Ishikawa (cell line): Measurements from ENCODE around the gene BPIFB3.

Experiments
- CEBPB ChIP-seq: IDR thresholded peaks from 2 replicates; pipeline ENCODE4 v1.6.1; 2012
- CREB1 ChIP-seq: IDR thresholded peaks from 2 replicates; pipeline ENCODE4 v1.6.1; 2012; ENCODE audit warnings: low read depth
- EGR1 ChIP-seq: IDR thresholded peaks from 2 replicates; pipeline ENCODE4 v1.6.1; 2012
- EP300 ChIP-seq: IDR thresholded peaks from 2 replicates; pipeline ENCODE4 v1.6.1; 2012; ENCODE audit warnings: borderline replicate concordance
- FOXM1 ChIP-seq: IDR thresholded peaks from 2 replicates; pipeline ENCODE4 v1.6.1; 2012; ENCODE audit warnings: low read depth, borderline replicate concordance
- NFIC ChIP-seq: IDR thresholded peaks from 2 replicates; pipeline ENCODE4 v1.6.1; 2012
- RAD21 ChIP-seq: IDR thresholded peaks from 2 replicates; pipeline ENCODE4 v1.6.1; 2012; ENCODE audit warnings: low read depth
- TAF1 ChIP-seq: IDR thresholded peaks from 2 replicates; pipeline ENCODE4 v1.6.1; 2012; ENCODE audit warnings: low read depth, mild to moderate bottlenecking
- TCF12 ChIP-seq: IDR thresholded peaks from 2 replicates; pipeline ENCODE4 v1.6.1; 2012; ENCODE audit warnings: low read depth
- TEAD4 ChIP-seq: IDR thresholded peaks from 2 replicates; pipeline ENCODE4 v1.6.1; 2012
- YY1 ChIP-seq: IDR thresholded peaks from 2 replicates; pipeline ENCODE4 v1.6.1; 2012; ENCODE audit warnings: low read depth
- ZBTB7A ChIP-seq: IDR thresholded peaks from 2 replicates; pipeline ENCODE4 v1.6.1; 2012; ENCODE audit warnings: low read depth
- TF ChIP-seq, protein P1 (sequence below): IDR thresholded peaks from 2 replicates; pipeline ENCODE4 v1.6.1; 2012
- TF ChIP-seq, protein P2 (sequence below): IDR thresholded peaks from 2 replicates; pipeline ENCODE4 v1.6.1; 2012; ENCODE audit warnings: low read depth, mild to moderate bottlenecking
- TF ChIP-seq, protein P3 (sequence below): IDR thresholded peaks from 2 replicates; pipeline ENCODE4 v1.6.1; 2012

BPIFB3 gene

DNA sequence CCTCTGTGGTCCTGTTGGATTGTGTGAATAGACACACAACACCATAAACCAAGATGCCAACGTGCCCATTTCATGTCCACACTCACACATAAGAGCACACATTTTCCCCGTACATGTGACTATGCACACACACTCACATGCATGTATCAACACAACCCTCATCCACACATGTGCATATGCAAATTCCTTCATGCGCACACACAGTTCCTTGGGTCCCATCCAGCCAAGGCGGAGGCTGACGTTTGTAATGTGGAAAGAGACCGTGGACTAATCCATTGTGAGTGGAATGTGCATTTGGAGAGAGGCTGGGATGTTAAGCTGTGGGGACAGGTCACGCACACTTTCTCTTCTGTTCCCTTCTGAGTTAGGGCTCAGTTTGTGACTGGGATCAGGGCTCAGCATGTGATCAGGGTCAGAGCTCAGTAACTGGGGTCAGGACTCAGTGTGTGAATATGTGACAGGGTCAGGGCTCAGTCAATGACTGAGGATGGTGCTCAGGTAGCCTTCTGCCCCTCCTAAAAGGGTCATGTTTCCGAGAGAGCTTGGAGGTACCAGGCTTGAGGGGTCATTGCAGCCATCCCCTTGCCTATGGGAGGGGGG, 46.8 kb upstream of the BPIFB3 start:
- TF ChIP-seq CEBPB: no peak
- TF ChIP-seq YY1: no peak
- no peak for TF ChIP-seq TAF1
- TF ChIP-seq, protein P1, sequence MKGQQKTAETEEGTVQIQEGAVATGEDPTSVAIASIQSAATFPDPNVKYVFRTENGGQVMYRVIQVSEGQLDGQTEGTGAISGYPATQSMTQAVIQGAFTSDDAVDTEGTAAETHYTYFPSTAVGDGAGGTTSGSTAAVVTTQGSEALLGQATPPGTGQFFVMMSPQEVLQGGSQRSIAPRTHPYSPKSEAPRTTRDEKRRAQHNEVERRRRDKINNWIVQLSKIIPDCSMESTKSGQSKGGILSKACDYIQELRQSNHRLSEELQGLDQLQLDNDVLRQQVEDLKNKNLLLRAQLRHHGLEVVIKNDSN: no peak
- TF ChIP-seq RAD21: no peak
- TF ChIP-seq TCF12: no peak
- TF ChIP-seq, protein P2, sequence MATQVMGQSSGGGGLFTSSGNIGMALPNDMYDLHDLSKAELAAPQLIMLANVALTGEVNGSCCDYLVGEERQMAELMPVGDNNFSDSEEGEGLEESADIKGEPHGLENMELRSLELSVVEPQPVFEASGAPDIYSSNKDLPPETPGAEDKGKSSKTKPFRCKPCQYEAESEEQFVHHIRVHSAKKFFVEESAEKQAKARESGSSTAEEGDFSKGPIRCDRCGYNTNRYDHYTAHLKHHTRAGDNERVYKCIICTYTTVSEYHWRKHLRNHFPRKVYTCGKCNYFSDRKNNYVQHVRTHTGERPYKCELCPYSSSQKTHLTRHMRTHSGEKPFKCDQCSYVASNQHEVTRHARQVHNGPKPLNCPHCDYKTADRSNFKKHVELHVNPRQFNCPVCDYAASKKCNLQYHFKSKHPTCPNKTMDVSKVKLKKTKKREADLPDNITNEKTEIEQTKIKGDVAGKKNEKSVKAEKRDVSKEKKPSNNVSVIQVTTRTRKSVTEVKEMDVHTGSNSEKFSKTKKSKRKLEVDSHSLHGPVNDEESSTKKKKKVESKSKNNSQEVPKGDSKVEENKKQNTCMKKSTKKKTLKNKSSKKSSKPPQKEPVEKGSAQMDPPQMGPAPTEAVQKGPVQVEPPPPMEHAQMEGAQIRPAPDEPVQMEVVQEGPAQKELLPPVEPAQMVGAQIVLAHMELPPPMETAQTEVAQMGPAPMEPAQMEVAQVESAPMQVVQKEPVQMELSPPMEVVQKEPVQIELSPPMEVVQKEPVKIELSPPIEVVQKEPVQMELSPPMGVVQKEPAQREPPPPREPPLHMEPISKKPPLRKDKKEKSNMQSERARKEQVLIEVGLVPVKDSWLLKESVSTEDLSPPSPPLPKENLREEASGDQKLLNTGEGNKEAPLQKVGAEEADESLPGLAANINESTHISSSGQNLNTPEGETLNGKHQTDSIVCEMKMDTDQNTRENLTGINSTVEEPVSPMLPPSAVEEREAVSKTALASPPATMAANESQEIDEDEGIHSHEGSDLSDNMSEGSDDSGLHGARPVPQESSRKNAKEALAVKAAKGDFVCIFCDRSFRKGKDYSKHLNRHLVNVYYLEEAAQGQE: no peak
- TF ChIP-seq EGR1: no peak
- no peak for TF ChIP-seq TEAD4
- TF ChIP-seq ZBTB7A: no peak
- no peak for TF ChIP-seq FOXM1
- TF ChIP-seq, protein P3, sequence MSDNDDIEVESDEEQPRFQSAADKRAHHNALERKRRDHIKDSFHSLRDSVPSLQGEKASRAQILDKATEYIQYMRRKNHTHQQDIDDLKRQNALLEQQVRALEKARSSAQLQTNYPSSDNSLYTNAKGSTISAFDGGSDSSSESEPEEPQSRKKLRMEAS: no peak
- TF ChIP-seq CREB1: no peak
- no peak for TF ChIP-seq NFIC
- TF ChIP-seq EP300: no peak

DNA sequence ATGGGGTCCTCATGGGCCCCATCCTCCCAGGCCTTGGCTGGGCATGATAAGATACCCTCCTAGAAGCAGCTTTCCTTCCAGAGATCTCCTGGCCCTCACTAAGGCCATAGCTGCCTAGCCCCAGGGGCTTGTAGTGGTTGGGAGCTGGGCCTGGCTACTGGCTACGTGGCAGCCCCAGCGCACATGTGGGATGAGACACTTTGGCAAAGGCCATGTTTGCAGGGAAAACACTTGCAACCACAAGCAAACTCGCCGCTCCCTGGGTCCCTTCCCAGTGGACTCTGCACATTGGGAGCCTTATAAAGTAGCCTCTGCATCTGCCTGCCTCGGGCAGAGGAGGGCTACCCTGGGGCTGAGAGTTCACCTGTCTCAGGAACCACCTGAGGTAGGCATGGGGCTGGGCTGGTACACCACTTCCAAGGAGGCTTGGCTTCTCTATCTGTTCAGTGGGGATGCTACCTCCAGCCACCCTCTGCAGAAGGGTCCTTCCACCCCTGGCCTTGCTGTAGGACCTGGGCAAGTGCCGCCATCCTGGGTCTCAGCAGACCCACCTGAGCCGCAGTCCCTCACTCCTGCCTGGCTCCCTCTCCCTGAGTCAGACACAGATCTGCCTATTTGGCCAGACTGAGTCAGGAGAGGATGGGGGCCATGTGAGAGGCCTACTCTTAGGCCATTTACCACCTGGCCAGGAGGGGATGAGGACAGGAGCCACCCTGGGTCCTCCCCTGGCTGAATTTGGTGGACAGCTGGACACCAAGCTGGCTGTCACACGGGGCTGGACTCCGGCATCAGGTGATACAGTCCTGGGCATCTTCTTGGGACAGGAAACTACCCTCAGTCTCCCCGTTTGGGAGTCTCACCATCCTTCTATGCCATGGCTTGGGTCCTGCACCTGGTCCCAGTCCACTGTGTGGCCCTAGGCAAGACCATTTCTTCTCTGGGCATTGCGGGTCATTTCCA, 46.0 kb upstream of the BPIFB3 start, which contains the start of gene BPIFB2:
Gene BPIFB2 (plus strand): TSS at position 329 of the 960 bp plus-strand sequence. CDS start 871 bp downstream, outside the sequence.
- TF ChIP-seq FOXM1: no peak

DNA sequence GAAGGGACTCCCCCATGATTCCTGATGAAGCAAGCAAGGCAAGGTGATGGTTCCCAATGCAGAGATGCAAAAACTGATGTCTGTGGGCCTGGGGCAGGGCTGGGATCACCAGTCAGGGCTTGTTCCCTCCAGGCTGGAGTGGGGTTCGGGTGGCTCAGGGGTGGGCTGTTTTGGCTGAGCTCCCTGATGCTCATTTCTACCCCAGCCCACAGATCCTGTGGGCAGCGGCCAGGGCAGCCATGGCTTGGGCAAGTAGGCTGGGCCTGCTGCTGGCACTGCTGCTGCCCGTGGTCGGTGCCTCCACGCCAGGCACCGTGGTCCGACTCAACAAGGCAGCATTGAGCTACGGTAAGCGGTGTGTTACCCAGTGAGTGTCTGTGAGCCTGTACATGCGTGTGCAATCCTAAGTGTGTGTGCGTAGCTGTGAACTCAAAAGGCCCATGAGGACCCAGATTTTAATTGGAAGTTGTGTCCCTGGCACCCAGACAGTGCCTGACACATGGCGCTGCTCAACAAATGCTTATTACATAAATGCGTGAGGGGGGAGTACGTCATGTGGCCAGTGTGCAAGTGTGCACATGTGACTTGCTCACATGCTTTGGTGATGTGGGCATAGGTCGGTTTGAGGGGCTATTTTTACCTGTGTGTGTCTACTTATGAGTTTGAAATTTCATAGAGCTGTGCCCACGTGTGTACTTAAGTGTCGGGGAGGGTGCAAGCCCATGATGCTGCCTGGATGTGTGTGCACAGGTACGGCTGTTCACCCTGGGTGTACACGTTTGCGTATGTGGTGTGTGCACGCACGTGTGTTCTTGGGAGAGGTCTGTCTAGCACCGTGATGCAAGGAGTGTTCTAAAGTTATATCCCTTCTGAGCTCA, 45.1 kb upstream of the BPIFB3 start:
- TF ChIP-seq RAD21 (no peak), TAF1 (no peak), NFIC (no peak), CEBPB (no peak), YY1 (no peak), TCF12 (no peak), FOXM1 (no peak), EP300 (no peak), TEAD4 (no peak), CREB1 (no peak), EGR1 (no peak), ZBTB7A (no peak)
- TF ChIP-seq, protein P2: no peak
- TF ChIP-seq, protein P1: no peak
- TF ChIP-seq, protein P3: no peak

DNA sequence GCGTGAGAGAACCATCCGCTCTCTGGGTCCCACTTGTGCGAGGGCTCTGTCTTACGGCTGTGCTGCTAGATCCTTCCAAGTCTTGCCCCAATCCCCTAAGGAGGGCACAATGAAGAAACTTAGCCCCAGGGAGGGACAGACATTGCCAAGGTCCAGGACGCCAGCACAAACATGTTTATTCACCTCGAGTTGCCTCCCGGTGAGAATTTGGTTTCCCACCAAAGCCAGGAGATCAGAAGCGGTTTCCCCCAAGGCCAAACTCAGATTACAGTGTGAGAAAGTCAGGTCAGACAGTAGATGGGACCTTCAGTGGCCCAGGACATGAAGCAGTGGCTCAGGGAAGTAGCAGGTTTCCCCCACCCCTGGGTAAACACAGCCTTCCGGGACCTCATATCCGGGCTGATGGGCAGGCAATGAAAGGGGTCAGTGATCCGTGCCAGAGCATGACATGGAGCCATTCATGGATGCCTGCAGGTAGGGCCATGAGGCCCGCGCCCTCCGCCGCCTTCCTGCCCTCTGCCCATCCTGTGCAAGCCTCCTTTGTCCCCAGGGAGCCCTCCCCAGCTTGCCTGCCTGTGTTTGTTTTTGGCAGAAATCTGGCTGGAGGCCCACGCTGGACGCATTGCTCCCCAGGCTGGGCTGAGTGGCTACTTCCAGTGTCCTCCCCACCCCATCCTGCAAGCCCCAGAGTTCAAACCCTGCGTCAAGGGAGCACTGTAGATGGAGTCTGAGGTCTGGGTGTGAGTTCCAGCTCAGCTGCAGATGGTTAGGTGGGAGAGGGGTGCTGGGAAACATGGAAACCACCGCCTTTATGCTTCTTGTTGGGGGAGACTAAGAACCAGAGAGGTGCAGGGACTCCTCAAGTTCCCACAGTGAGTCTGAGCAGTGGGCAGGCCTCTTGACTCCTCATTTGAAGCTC, 44.2 kb upstream of the BPIFB3 start:
- TF ChIP-seq, protein P3: no peak
- no peak for TF ChIP-seq CREB1
- no peak for TF ChIP-seq TCF12
- no peak for TF ChIP-seq TAF1
- TF ChIP-seq, protein P2: no peak
- TF ChIP-seq RAD21: no peak
- no peak for TF ChIP-seq FOXM1
- TF ChIP-seq TEAD4: no peak
- TF ChIP-seq, protein P1: no peak
- TF ChIP-seq YY1: no peak
- no peak for TF ChIP-seq CEBPB
- TF ChIP-seq ZBTB7A: no peak
- no peak for TF ChIP-seq NFIC
